Astrocyte of the cerebellum (primary cell): Measurements from ENCODE around the gene CTSK.

Source experiments
- DNase-seq: peaks from one replicate; pipeline ENCODE4 v3.0.0-alpha.2; 2011; ENCODE audit warnings: low read depth
- H3K4me3 ChIP-seq: 2 replicates; pipeline ENCODE4 v1.5.1; 2011; ENCODE audit warnings: mild to moderate bottlenecking, low read depth, low read length, moderate library complexity
- CTCF ChIP-seq: IDR thresholded peaks from 2 replicates; pipeline ENCODE4 v1.5.1; 2012; ENCODE audit warnings: low read length, low read depth, moderate library complexity, mild to moderate bottlenecking; ENCODE audit errors: missing control alignments
- in situ Hi-C: cut with HindIII; loops from 2 replicates; pipeline ENCODE4 v1.10.0; 2017; ENCODE audit warnings: low sequenced_read_pairs

CTSK gene

GRCh38 chr1:150761801-150762200 is 46.3 kb downstream of the CTSK start:
- DNase-seq: no peak
- in situ Hi-C loops: no loop called here
- no peak for TF ChIP-seq CTCF
- H3K4me3 ChIP-seq: no peak overlapping the region

- no peak for DNase-seq
- in situ Hi-C loops: no loop called here
Observed at GRCh38 chr1:150760013-150760412, 48.0 kb downstream of the CTSK start.

GRCh38 chr1:150753416-150753815 is 54.6 kb downstream of the CTSK start:
- in situ Hi-C loops: no loop called here
- TF ChIP-seq CTCF: no peak

More at GRCh38 chr1:150760013-150760412, 48.0 kb downstream of the CTSK start:
- no peak for TF ChIP-seq CTCF
- no peak overlapping the region for H3K4me3 ChIP-seq

GRCh38 chr1:150751443-150751842 is 56.6 kb downstream of the CTSK start:
- TF ChIP-seq CTCF: no peak
- no peak for DNase-seq
- H3K4me3 ChIP-seq: no peak overlapping the region
- in situ Hi-C loops: no loop called here

More at GRCh38 chr1:150753416-150753815, 54.6 kb downstream of the CTSK start:
- no peak overlapping the region for H3K4me3 ChIP-seq
- DNase-seq: no peak

GRCh38 chr1:150749720-150750311 is 58.2 kb downstream of the CTSK start:
- DNase-seq: no peak
- in situ Hi-C loops: no loop called here
- no peak overlapping the region for H3K4me3 ChIP-seq
- no peak for TF ChIP-seq CTCF

- no peak for TF ChIP-seq CTCF
- no peak overlapping the region for H3K4me3 ChIP-seq
- DNase-seq: no peak
- in situ Hi-C loops: no loop called here
Observed at GRCh38 chr1:150748878-150749719, 59.0 kb downstream of the CTSK start.
